ENCODE measurements around the gene SPINK5.
"Not testable (repeated sequence)": the region's sequence is repeated elsewhere in the genome, so short reads cannot be mapped to it uniquely, and the experiment has no call there.

SPINK5 gene

GRCh38 chr5:148035676-148036075 lies 28.1 kb upstream of the SPINK5 start:
- DNase-seq (ENCODE audit: low read depth), result no peak
- no peak overlapping the region for H3K4me3 ChIP-seq (ENCODE audit: low read depth, low read length)
- TF ChIP-seq, protein P1, sequence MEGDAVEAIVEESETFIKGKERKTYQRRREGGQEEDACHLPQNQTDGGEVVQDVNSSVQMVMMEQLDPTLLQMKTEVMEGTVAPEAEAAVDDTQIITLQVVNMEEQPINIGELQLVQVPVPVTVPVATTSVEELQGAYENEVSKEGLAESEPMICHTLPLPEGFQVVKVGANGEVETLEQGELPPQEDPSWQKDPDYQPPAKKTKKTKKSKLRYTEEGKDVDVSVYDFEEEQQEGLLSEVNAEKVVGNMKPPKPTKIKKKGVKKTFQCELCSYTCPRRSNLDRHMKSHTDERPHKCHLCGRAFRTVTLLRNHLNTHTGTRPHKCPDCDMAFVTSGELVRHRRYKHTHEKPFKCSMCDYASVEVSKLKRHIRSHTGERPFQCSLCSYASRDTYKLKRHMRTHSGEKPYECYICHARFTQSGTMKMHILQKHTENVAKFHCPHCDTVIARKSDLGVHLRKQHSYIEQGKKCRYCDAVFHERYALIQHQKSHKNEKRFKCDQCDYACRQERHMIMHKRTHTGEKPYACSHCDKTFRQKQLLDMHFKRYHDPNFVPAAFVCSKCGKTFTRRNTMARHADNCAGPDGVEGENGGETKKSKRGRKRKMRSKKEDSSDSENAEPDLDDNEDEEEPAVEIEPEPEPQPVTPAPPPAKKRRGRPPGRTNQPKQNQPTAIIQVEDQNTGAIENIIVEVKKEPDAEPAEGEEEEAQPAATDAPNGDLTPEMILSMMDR (IDR thresholded peaks at IDR 0.05; ENCODE audit: low read depth, low read length, missing control alignments), result no peak

DNA sequence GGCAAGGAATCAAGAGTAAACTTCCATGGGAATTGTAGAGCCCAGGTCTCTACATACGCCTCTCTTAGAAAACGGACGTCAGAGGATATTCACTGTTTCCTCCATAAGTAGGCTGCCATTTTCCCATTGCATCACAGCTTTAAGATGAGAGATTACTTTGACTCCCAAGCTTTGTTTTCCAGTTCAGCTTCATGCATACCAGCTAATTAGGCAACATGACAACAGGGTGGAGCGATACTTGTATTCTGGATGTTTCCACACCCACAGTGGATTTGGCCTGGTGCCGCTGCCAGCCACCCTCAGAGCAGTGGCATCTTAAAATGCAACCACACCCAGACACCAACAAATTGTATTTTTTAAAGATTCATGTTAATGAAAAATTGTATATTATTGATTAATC lies 20.9 kb upstream of the SPINK5 start:
- DNase-seq (ENCODE audit: low read depth), result no peak
- TF ChIP-seq, protein P1 (IDR thresholded peaks at IDR 0.05; ENCODE audit: low read depth, low read length, missing control alignments), result no peak
- H3K4me3 ChIP-seq (ENCODE audit: low read depth, low read length), result no peak overlapping the region

DNA sequence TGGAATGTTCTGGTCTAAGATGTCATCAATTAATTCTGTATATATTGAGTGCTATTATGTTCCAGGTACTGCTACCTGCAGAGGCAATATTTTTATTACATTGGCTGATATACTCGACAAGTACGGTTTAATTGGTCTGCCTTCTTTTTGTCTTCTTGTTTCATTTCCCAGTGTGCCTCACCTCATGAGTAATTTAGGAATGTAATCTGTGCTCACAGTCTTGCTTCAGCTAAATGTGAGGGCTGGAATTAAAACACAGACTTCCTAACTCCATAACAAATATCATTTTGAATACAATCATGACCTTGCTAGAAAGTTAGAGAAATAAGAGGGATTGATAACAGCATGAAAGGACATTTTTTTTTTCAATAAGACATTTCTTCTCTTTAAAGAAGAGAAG lies 20.1 kb upstream of the SPINK5 start:
- TF ChIP-seq, protein P1 (IDR thresholded peaks at IDR 0.05; ENCODE audit: low read depth, low read length, missing control alignments), result no peak
- no peak for DNase-seq (ENCODE audit: low read depth)
- H3K4me3 ChIP-seq (ENCODE audit: low read depth, low read length), result no peak overlapping the region

- not testable (repeated sequence) for DNase-seq (ENCODE audit: low read depth); H3K4me3 ChIP-seq (ENCODE audit: low read depth, low read length)
Observed at GRCh38 chr5:148055160-148055559, 8.6 kb upstream of the SPINK5 start.

DNA sequence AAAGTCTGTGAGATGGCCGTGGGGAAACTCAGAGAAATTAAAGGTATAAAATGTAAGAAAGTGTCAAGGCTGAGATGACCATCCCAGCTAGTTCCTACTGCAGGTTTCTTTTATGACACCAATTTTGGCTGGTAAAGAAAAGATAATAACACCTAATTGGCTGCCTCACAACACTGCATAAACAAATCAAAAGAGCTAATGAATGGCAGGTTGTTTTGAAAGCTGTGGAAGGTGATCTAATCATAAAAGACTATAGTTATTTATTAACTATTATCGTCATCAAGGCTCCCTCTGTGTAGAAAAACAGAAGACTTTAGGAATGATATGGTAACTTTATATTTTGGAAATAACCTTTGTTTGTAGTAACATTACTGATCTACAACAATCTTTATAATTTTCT lies 3.5 kb upstream of the SPINK5 start:
- DNase-seq (ENCODE audit: low read depth), result no peak
- H3K4me3 ChIP-seq (ENCODE audit: low read depth, low read length), result no peak overlapping the region
- TF ChIP-seq, protein P1 (IDR thresholded peaks at IDR 0.05; ENCODE audit: low read depth, low read length, missing control alignments), result no peak

- no peak overlapping the region for H3K4me3 ChIP-seq (ENCODE audit: low read depth, low read length)
- DNase-seq (ENCODE audit: low read depth), result no peak
- TF ChIP-seq, protein P1 (IDR thresholded peaks at IDR 0.05; ENCODE audit: low read depth, low read length, missing control alignments), result no peak
Observed at GRCh38 chr5:148060881-148061280, 2.9 kb upstream of the SPINK5 start.

DNA sequence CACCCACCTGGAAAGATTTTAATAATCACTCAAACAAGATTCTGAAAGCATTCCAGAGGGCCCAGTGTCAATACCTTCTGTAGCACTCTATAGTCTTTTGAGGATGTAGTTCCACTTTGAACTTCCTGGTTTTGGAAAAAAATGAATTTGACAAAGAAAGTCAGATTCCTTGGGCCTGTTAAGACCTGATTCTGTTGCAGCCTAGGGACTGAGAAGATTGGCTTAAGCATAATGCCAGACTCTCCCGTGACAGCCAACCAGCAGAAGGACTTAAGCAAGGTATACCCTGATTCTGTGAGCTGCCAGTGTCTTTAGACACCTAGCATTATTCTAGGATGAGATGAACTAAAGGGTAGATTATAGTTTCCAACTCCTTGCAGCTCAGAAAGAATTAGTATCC lies 6.8 kb downstream of the SPINK5 start:
- TF ChIP-seq, protein P1 (IDR thresholded peaks at IDR 0.05; ENCODE audit: low read depth, low read length, missing control alignments), result no peak

GRCh38 chr5:148072207-148072606 lies 8.4 kb downstream of the SPINK5 start:
- H3K4me3 ChIP-seq (ENCODE audit: low read depth, low read length), result no peak overlapping the region
- TF ChIP-seq, protein P1 (IDR thresholded peaks at IDR 0.05; ENCODE audit: low read depth, low read length, missing control alignments), result no peak
- no peak for DNase-seq (ENCODE audit: low read depth)

More for the DNA sequence above, 6.8 kb downstream of the SPINK5 start:
- H3K4me3 ChIP-seq (ENCODE audit: low read depth, low read length), result no peak overlapping the region
- no peak for DNase-seq (ENCODE audit: low read depth)

Data from GM12864 (cell line).